HG02759 (cell line): Measurements from ENCODE around the gene GBA3.

Experiments
- ATAC-seq: cut with Tn5 transposase; IDR thresholded peaks from one replicate; pipeline ENCODE4 v1.9.1; 2021; ENCODE audit warnings: mild to moderate bottlenecking, moderate library complexity; ENCODE audit not compliant: unreplicated experiment

GBA3 gene

GRCh38 chr4:22692736-22693135 lies at the start of gene GBA3:
Gene GBA3, plus strand, starts transcription at chr4:22692937.
- ATAC-seq = no peak

DNA sequence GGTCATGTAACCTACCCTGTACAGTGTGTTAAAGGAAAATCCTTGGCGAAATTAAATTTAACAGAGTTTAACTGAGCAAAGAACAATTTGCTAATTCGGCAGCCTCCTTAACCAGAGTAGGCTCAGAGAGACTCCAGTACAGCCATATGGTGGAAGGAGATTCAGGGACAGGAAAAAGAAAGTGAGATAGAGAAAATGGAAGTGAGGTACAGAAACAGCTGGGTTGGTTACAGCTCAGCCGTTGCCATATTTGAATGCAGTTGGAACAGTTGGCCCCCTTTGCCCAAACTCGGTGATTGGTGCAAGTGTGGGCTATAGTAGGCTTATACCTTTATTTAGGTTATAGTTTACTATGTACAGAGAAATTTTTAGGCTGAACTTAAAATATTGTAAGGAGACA lies 48.8 kb upstream of the GBA3 start:
- ATAC-seq = no peak

DNA sequence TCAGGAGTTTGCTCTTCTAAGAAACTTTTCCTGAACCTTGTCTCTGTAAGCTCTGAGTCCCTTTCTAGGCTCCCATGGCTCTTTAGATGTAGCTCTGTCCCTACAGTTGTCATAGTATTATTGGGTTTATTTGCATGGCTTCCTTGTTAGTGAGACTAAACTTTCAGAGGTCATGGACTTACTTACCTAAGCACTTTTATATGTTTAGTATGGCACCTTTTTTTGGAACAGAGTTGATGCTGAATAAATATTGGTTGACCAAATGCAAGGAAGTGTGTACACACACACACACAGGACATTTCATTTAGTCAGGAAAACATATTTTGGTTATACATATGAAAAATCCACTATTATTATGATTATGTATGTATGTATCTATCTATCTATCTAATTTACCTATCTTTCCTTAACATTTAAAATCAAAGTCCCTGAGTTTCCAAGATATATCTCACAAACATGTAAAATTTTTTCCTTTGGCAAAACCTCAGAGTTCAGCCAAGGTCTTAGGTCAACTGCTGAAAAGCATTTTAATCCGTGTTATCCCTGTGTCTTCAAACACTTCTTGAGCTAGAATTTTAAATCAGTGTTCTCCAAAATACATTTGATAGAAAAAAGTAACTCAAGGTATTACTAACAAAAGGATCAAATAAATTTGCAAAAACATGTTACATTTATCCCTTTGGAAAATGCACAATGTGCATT lies 47.1 kb upstream of the GBA3 start:
- no peak for ATAC-seq

DNA sequence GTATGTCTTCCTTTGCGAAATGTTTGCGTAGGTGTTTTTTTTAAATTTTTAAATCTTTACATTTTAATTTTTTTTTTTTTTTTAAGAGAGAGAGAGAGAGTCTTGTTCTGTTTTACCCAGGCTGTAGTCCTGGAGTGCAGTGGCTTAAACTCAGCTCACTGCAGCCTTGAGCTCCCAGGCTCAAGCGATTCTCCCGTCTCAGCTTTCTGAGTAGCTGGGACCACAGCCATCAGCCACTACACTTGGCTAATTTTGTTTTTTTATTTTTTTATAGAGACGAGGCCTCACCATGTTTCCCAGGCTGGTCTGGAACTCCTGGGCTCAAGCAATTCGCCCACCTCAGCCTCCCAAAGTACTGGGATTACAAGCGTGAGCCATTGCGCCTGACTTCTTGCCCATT lies 43.7 kb upstream of the GBA3 start:
- ATAC-seq = no peak

DNA sequence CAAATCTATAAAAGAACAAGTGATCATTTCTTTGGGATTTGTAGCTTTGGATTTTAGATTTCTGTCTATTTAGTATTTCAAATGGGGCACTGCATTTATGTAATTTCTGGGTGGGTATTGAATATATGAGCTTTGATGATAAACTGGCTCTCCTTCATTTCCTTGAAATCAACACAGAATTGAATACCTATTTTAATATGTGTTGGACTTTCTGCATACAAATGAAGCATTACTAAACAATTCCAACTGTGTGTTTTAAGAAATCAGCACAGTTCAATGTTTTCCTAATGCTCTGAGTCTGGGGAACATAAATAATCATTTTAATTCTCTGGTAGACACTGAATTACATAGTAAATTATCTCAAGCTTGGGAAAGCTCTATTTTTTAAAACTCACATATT lies 42.0 kb upstream of the GBA3 start:
- no peak for ATAC-seq

GRCh38 chr4:22653752-22654151 lies 39.0 kb upstream of the GBA3 start:
- no peak for ATAC-seq

DNA sequence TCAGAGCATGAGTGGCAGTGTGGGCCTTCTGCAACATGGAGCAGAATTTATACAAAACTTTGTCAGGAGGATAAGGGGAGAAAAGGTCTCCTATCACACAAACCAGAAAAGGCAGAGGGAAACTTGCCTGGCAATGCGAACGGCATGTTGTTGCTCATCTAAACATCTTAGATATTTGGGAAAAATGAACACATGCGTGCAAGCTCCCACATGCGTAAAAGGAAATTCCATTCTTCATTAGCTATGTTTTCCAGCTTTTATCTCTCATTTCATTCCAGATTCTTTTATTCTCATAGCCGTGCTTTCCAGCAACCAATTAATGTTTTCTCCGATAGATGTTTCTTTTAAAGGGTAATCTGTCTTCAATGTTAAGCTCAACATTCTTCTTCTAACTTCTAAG lies 31.3 kb upstream of the GBA3 start:
- no peak for ATAC-seq

- no peak for ATAC-seq
Measured at GRCh38 chr4:22667332-22667940, 25.3 kb upstream of the GBA3 start.

GRCh38 chr4:22668301-22668700 lies 24.4 kb upstream of the GBA3 start:
- ATAC-seq = no peak

DNA sequence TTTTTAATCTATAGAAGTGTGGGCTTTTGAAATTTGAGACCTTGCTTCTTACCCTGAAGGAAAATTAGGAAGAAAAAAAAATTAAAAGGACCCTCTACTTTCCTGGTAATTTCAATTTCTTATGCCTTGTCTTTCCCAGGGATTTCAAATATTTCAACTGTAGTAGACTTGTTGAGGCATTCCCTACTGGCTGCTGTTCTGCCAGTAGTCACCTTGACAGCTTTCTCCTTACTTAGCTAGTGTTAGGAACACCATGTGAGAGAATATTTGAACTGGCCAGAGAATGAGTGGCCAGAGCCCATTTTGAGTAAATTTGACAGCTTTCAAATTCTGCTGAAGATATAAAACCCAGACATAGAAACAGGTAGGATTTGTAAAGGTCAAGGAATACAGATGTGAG lies 24.0 kb upstream of the GBA3 start:
- no peak for ATAC-seq

DNA sequence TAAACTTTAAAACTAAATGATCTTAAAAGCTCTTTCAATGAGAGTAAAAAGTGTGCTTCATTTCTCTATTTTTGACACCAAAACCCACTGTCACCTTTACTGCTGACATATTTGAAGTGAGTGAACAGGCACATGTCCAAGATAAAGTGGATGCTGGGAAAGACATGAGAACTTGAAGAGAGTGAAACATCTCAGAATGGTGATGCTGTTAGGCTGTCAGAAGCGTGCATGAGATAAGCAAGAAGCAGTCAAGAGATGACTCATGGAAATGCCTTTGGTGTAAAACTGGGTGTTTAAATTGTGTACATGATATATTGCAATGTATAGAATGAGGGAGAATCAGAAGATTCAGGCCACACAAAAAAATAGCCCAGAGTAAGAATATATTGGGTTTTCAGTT lies 21.8 kb upstream of the GBA3 start:
- no peak for ATAC-seq

DNA sequence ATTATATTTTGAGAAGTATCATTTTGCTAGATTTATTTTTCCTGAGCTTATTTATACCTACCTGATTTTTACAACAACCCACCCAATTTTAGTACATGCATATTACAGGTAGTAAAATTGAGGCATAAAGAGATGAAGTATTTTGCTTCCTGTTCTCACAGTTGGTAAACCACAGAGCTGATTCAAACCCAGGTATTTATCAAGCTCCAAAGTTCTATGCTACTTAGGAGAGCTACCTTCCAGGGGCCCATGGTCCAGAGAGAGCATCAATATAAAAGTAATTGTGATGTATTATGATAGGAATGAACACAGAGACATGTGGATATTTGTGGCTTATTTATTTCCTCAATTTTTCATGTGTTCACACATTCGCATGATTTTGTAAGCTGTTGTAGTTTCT lies 20.2 kb upstream of the GBA3 start:
- ATAC-seq = no peak

DNA sequence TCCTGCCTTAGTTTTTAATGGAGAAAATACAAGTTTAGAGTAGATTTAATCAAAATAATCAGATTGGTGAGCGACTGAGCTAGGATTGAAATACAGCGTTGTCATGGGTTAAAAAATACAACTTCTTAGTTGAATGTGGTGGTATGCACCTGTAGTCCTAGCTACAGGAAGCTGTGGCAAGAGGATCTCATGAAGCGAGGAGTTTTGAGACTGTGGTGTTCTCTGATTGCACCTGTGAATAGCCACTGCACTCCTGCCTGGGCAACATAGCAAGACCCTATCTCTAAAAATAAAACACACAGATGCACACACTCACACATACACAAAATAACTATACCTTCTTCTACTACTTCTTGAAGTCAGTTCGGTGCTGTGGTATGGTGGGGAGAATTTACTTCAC lies 19.8 kb upstream of the GBA3 start:
- ATAC-seq = no peak

DNA sequence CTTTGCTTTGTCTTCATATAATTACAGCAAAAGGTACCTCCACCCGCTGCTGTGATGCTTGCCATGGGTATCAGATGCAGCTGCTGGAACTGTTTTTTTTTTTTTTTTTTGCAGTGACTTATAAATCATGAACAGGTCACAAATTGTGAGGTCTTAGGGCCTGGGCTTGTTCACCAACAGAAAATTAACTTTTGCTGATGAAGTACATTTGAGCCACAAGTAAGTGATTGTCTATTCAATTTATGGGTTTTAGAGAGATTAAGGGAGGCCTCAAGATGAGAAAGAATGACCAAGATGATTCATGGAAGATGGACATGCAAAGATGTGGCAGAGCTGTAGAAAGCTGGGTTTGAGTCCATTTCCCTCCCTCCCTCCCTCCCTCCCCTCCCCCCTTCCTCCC lies 18.0 kb upstream of the GBA3 start:
- ATAC-seq = no peak

GRCh38 chr4:22676063-22676462 lies 16.7 kb upstream of the GBA3 start:
- no peak for ATAC-seq

DNA sequence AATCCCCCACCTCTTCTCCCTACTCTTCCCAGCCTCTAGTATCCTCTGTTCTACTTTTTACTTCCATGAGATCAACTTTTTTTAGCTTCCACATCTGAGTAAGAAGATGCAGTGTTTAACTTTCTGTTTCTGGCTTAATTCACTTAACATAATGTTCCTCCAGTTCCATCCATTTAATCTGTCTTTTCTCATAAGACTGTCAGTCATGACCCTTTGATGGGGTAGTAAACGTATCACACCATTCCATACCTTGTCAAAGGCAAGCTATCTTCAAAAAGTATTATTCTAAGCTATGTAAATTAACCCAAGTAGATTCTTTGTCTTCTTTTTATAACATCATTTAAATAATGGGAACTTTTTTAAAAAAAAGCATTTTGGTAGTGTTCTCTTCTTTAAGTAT lies 15.0 kb upstream of the GBA3 start:
- ATAC-seq = no peak

GRCh38 chr4:22678940-22679854 lies 13.5 kb upstream of the GBA3 start:
- ATAC-seq = no peak

DNA sequence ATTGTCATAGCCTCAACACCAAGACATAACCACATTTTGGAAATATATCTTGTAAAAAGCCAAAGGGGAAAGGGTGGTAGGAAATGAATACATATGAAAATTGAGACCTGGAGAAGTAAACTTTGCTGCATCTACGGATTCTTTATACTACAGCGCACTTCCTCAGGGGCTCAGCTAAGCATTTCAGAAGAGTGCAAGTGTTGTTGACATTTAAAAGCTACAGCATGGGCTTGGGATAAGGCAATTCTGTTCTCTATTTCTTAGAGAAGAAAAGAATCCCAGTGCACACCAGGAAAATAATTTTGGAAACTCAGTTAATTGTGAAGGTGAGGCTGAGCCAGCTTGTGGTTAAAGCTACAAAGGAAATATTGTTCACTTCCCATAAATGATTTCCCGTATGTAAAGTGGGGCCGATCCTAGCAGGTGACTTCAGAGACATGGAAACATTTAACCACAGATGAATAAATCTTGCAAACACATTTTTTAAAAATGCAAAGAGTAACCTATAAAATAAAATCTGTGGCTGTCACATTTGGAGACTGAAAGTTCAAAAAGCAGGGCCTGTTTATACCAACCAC lies 12.6 kb upstream of the GBA3 start:
- no peak for ATAC-seq

DNA sequence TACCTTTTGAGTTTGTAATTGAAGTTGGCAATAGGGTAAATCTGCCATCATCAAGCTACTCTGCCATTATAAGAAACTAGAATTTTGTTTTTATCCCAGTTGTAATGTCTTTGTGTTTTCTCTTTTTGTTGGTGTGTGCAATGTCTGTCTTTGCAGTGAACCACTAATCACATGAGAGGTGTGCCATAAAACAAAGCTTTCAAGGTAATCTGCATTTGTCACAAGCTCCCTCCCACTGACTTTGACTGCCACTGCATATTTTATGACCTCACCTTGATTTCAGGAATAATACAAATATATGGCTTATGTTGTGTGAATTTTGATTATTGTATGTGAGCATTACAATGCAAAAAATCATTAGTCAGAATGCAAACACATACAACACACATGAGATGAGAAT lies 9.0 kb upstream of the GBA3 start:
- ATAC-seq = no peak

- no peak for ATAC-seq
Measured at GRCh38 chr4:22686141-22686540, 6.6 kb upstream of the GBA3 start.

- ATAC-seq = no peak
Measured at GRCh38 chr4:22688236-22688635, 4.5 kb upstream of the GBA3 start.

GRCh38 chr4:22689428-22689827 lies 3.3 kb upstream of the GBA3 start:
- no peak for ATAC-seq
